GM15510 (cell line): ENCODE results near the gene ALLC.

Source experiments
- POLR2A ChIP-seq: IDR thresholded peaks from 3 replicates; pipeline ENCODE4 v1.6.1; 2011; ENCODE audit warnings: borderline replicate concordance; ENCODE audit not compliant: insufficient read length; ENCODE audit errors: extremely low read depth

The ALLC gene

GRCh38 chr2:3646446-3646845 is 11.6 kb upstream of the ALLC start:
- TF ChIP-seq POLR2A: no peak

DNA sequence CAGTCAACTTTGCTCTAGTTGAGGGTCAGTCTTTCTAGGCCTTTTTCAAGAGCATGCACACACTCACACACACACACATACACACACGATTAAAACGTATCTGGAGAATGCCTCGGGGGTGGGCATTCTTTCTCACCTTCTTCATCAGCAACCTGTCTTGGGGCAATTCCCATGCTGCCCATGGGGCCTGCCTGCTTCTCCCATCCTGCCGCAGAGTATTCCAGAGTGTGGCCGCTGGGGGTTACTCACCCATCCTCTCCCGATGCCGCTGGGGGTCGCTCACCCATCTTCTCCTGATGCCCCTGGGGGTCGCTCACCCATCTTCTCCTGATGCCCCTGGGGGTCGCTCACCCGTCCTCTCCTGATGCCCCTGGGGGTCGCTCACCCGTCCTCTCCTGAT is 10.8 kb upstream of the ALLC start:
- TF ChIP-seq POLR2A: no peak

GRCh38 chr2:3647831-3648651 is 10.0 kb upstream of the ALLC start:
- TF ChIP-seq POLR2A: no peak

DNA sequence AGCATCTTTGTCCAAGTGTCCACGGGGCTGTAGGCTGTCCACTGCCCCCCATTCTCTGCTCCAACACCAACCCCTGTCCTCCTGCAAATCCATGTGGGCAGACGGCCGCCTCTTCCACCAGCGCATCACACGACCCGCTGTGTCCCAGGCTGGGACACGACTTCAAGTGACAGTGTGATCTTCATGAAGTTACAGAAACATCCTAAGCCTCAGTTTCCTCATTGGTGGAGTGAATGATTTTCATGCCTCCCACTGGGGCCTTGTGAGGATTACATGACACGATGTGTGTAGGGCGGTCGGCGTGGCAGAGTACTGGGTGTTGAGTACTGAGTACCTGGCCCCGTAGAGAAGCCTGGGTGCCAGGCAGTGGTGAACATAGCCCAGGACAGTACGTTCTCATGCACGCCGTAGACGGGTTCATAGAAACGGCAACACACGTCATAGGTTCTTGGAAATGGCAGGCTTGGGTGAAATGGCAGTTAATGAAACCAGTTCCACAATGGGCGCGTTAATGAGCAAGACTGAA is 9.3 kb upstream of the ALLC start:
- no peak for TF ChIP-seq POLR2A

- no peak for TF ChIP-seq POLR2A
These were observed 8.4 kb upstream of the ALLC start for GRCh38 chr2:3649581-3649980.

DNA sequence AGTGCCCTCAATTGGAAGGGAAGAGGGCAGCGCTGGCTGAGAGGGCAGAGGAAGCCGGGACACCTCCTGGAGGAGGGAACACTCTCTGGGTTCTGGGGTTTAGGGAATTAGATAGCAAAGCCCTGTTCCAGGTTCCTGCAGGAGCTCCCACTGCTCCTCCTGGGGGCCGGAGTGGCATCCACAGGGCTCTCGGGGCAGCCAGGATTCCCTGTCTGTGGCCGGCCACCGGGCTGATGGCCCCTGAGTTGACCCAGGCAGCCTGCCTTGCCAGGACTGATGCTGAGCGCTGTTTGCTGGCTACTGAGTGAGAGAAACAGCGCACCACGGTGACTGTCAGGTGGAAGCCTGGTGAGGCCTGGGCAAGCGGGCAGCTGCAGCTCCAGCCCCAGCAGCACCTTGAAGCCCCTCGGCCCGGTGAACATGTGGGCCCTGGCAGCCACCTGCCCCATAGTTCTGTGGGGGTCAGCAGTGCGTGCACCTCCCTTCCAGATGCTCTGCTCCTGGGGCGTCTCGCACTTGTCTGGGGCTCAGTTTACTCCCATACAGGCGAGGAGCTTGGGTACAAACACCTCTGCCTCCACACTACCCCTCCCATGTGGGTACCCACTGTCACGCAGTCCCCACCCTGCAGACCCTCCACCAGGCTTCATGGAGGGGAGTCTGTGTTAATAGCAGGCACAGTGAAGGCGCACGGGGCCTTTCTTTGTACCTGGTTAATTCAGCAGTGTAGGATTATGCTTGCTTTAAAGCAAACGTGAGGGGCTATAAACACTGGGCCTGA is 7.7 kb upstream of the ALLC start:
- no peak for TF ChIP-seq POLR2A

DNA sequence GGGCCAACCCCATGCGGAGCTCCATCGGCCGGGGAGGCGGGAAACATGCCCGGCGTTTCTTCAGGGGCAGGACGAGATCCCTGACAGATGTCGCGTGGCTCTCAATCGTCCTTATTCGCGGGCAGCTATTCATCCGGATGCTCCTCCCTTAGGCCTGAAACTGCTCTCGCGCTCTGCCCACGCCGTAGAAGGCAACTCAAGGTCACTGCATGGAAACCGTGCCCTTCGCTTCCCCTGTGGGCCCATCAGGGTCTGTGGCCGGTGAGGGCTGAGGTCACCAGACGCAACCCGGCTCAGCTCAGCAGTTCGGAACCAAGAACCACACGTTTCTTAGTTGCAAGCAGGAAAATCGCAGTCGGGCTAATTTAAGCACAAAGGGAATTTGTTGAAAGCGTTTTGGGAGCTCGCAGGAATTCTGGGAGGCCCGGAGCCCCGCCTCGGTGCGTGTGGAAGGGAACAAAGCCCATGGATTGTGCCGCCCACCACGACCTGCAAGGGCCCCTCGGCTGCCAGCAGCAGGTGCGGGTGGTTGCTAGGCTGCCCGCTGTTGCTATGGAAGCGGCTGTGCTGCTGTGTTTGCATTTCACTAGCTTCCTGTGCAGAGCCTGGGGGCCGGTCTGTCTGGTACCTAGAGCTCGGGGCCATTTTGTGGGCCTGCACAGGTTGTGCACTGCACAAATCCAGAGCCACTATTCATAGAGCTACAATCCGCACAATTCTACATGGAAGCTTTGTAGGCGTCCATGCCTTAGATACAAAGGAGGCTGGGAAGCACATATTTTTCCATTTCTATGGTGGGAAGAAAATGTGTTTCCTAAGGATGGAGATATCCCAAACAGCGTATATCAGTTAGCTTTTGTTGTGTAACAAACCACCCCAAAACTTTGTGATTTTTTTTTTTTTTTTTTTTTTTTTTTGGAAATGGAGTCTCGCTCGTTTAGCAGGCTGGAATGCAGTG is 6.0 kb upstream of the ALLC start:
- TF ChIP-seq POLR2A: peak; percentile 35

DNA sequence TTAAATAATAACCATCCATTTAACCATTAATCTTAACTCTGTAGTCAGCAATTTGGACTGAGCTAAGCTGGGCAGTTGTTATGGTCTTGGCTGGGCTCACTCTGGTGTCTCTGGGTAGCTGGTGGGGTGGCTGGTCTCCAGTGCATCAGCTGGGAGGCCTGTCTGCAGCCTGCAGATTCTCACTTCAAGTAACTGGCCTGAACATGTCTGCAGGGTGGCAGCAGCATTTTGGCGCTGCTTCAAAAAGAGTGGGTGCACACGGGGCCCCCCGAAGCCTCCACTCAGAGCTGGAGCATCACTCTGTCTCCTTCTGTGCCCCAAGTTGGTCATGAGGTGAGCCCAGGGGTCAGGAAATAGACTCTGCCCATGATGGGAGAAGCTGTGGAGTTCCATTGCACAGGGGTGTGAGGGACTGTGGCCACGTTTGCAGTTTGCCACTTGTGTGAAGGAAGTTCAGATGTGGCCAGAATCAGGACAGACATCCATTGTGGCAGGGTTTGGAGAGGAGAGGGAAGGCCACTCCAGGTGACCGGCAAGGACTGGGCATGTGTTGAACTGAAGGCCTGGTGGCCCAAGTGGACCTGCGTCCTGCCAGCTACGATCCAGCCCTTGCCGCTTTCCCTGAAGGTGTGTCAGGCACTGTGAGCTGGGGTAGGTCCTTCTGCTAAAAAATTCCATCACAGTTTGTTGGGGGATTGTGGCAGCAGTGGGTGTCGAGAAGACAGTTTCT is 4.9 kb upstream of the ALLC start:
- TF ChIP-seq POLR2A: no peak

DNA sequence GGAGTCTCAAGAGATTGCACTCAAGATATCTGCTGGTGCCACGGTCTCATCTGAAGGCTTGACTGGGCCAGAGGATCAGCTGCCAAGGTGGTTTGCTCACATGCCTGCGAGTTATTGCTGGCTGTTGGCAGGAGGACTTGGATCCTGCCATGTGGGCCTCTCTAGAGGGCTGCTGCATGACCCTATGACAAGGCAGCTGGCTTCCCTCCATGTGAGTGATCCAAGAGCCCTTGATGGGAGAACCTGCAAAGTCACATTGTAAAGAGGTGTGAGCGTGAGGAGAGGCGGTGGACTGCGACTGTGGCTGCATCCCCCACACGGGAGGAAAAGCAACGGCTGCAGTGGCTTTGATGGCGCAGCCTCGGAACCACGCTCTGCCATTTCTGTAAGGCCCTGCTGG is 4.0 kb upstream of the ALLC start:
- TF ChIP-seq POLR2A: no peak

GRCh38 chr2:3654531-3655225 is 3.3 kb upstream of the ALLC start:
- TF ChIP-seq POLR2A: no peak

DNA sequence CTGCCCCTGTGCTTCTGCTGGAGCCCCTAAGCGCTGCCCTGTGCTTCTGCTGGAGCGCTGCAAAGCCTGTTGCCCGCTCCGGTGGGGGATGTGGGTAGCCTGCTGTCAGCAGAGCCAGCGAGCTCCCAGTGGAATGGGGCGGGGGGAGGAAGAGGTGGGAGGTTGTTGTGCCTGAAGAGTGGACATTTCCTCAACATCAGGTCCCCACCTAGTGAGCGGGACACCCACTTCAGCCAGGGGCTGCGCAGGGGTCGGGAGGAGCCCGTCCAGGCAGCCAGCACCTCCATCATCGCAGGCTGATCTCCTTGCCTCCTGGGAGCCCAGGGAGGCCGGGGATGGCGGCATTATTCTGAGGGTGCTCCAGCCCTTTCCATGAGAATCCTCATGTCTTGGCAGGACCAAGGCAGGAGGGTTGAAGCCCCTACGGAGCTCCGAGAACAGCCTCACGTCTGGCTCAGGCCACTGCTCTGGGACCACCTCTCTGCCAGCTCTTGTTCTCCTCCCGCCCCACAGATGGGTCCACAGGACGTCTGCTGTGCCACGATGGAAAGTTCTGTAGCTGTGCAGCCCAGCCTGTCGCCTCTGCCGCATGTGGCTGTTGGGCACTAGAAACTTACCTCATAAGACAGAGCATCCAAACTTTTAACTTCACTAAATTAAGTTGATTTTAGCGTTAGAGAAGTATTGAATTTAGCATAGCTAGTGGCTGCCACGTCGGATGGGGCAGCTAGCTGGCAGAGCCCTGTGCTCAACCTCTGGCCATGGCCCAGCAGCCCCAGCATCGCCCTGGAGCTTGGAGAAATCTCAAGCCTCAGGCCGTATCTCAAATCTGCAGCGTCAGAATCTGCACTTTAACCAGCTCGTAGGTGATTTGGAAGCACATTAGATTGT is 1.9 kb upstream of the ALLC start:
- no peak for TF ChIP-seq POLR2A
